ENCODE data around the gene PRKAR2A.
"Not testable (repeated sequence)": the region's sequence is repeated elsewhere in the genome, so short reads cannot be mapped to it uniquely, and the experiment has no call there.

Gene PRKAR2A

DNA sequence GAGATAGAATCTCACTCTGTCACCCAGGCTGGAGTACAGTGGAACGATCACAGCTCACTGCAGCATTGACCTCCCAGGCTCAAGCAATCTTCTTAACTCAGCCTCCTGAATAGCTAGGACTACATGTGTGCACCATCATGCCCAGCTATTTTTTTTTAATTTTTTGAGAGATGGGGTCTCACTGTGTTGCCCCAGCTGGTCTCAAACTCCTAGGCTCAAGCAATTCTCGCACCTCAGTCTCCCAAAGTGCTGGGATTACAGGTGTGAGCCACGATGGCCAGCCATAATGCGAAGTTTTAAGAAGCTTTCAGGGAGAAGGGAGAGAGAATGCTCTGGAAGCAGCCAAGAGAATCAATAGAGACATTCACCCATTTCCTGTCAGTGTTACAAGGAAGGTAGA lies 42.7 kb downstream of the PRKAR2A start:
- TF ChIP-seq, protein P1, sequence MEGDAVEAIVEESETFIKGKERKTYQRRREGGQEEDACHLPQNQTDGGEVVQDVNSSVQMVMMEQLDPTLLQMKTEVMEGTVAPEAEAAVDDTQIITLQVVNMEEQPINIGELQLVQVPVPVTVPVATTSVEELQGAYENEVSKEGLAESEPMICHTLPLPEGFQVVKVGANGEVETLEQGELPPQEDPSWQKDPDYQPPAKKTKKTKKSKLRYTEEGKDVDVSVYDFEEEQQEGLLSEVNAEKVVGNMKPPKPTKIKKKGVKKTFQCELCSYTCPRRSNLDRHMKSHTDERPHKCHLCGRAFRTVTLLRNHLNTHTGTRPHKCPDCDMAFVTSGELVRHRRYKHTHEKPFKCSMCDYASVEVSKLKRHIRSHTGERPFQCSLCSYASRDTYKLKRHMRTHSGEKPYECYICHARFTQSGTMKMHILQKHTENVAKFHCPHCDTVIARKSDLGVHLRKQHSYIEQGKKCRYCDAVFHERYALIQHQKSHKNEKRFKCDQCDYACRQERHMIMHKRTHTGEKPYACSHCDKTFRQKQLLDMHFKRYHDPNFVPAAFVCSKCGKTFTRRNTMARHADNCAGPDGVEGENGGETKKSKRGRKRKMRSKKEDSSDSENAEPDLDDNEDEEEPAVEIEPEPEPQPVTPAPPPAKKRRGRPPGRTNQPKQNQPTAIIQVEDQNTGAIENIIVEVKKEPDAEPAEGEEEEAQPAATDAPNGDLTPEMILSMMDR (IDR thresholded peaks at IDR 0.05; ENCODE audit: extremely low read depth, insufficient read depth, missing control alignments) = no peak
- in situ Hi-C loops (cut with MboI; ENCODE audit: low pct_unique_long_range_greater_than_20kb, low sequenced_read_pairs, unreplicated experiment) = no loop called here
- no peak for DNase-seq (ENCODE audit: low spot score)

DNA sequence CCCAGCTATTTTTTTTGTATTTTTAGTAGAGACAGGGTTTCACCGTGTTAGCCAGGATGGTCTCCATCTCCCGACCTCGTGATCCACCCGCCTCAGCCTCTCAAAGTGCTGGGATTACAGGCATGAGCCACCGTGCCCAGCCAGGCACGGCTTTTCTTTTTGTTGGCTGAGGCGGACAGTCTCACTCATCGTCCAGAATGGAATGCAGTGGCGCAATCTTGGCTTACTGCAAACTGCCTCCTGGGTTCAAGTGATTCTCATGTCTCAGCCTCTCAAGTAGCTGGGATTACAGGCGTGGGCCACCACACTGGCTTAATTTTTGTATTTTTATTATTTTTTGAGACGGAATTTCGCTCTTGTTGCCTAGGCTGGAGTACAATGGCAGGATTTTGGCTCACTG lies 46.8 kb downstream of the PRKAR2A start:
- in situ Hi-C loops (cut with MboI; ENCODE audit: low pct_unique_long_range_greater_than_20kb, low sequenced_read_pairs, unreplicated experiment); DNase-seq (ENCODE audit: low spot score): not testable (repeated sequence)

DNA sequence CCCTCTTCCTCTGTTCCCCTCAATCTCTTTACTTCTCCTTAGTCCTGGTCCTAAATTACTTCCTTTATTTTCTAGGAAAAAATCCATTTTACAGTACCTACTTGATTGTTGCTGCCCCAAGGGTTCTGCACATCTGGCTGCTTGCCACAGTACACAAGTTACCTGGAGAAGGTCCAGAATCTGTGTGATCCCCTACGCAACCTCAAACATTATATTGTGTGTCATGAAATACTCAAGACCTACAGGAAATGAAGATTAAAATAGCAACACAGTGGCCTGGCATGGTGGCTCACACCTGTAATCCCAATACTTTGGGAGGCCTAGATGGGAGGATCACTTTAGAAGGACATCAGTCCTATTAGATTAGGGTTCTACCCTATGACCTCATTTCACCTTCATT lies 48.7 kb downstream of the PRKAR2A start:
- in situ Hi-C loops (cut with MboI; ENCODE audit: low pct_unique_long_range_greater_than_20kb, low sequenced_read_pairs, unreplicated experiment) = no loop called here
- DNase-seq (ENCODE audit: low spot score) = no peak
- TF ChIP-seq, protein P1 (IDR thresholded peaks at IDR 0.05; ENCODE audit: extremely low read depth, insufficient read depth, missing control alignments) = no peak

DNA sequence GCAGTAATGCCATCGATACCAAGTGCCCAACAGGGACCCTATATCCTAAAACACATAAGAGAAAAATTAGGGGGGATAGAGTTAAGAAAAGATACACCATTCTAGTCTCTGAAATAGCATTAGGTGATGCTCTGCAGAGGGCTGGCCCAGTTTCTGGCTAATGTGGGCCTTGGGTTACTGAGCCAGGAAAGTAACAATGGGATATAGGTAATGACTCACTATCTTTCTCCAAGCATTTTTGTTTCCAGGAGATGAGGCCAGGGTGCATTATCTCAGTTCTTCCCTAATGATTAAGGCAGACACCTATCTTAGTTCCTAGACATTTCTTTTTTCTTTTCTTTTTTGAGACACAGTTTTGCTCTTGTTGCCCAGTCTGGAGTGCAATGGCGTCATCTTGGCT lies 50.0 kb downstream of the PRKAR2A start:
- in situ Hi-C loops (cut with MboI; ENCODE audit: low pct_unique_long_range_greater_than_20kb, low sequenced_read_pairs, unreplicated experiment) = no loop called here
- DNase-seq (ENCODE audit: low spot score) = no peak
- TF ChIP-seq, protein P1 (IDR thresholded peaks at IDR 0.05; ENCODE audit: extremely low read depth, insufficient read depth, missing control alignments) = no peak

DNA sequence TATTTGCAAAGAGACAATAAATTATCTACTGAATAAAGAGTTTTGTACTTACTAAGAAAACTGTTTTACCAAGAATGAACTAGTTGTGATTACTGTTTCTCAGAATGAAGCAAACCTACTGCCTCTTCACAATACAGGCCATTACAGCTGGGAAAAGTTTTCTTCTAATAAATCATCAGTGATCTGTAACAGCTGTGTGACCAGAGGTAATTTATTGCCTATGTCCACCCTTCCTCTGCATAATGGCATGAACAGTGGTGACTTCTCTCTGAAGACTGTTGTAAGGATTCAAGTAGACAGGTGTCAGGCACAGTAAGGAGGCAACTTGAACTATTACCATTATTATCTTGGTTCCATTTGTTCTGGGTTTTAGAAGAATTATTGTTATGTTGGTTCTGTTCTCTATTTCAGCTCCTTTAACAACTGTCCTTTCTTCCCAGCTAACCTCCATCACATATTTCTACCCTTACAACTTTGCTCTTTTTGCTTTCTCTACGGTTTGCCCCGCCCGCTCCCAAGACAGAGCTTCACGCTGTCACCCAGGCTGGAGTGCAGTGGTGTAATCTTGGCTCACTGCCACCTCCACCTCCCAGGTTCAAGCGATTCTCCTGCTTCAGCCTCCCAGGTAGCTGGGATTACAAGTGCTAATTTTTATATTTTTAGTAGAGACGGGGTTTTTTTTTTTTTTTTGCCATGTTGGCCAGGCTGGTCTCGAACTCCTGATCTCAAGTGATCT lies 51.5 kb downstream of the PRKAR2A start:
- in situ Hi-C loops (cut with MboI; ENCODE audit: low pct_unique_long_range_greater_than_20kb, low sequenced_read_pairs, unreplicated experiment) = no loop called here
- DNase-seq (ENCODE audit: low spot score) = no peak
- TF ChIP-seq, protein P1 (IDR thresholded peaks at IDR 0.05; ENCODE audit: extremely low read depth, insufficient read depth, missing control alignments) = no peak

DNA sequence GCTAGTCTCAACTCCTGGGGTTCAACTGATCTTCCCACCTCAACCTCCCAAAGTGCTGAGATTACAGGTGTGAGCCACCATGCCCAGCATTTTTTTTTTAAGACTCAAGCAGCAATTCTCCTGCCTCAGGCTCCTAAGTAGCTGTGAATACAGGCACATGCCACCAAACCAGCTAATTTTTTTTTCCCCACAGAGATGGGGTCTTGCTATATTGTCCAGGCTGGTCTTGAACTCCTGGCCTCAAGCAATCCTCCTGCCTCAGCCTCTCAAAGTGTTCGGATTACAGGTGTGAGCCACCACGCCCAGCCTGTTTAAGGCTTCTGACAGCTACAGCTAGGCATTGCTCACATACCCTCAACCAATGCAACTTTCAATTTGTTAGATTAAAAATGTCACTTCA lies 54.2 kb downstream of the PRKAR2A start:
- DNase-seq (ENCODE audit: low spot score); in situ Hi-C loops (cut with MboI; ENCODE audit: low pct_unique_long_range_greater_than_20kb, low sequenced_read_pairs, unreplicated experiment): not testable (repeated sequence)

DNA sequence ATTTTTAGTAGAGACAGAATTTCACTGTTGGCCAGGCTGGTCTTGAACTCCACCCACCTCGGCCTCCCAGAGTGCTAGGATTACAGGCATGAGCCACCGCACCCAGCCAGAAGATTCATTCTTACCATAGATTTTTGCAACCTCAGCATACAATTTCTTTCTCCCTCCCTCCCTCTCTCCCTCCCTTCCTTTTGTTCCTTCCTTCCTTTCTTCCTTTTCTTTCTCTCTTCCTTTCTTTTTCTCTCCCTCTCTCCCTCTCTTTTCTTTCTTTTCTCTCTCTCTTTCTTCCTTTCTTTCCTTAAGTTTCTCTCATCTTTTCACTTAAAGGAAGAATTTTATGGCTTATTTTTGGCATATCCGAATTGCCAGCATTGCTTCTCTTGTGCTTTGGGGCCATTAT lies 58.0 kb downstream of the PRKAR2A start:
- TF ChIP-seq, protein P1 (IDR thresholded peaks at IDR 0.05; ENCODE audit: extremely low read depth, insufficient read depth, missing control alignments) = no peak
- in situ Hi-C loops (cut with MboI; ENCODE audit: low pct_unique_long_range_greater_than_20kb, low sequenced_read_pairs, unreplicated experiment) = no loop called here
- no peak for DNase-seq (ENCODE audit: low spot score)
